ENCODE measurements around the gene MRPL18.
A peak's percentile ranks its signal among the peaks of the same experiment; 100 is the strongest.
"Not testable (repeated sequence)": the region's sequence is repeated elsewhere in the genome, so short reads cannot be mapped to it uniquely, and the experiment has no call there.

Gene MRPL18

DNA sequence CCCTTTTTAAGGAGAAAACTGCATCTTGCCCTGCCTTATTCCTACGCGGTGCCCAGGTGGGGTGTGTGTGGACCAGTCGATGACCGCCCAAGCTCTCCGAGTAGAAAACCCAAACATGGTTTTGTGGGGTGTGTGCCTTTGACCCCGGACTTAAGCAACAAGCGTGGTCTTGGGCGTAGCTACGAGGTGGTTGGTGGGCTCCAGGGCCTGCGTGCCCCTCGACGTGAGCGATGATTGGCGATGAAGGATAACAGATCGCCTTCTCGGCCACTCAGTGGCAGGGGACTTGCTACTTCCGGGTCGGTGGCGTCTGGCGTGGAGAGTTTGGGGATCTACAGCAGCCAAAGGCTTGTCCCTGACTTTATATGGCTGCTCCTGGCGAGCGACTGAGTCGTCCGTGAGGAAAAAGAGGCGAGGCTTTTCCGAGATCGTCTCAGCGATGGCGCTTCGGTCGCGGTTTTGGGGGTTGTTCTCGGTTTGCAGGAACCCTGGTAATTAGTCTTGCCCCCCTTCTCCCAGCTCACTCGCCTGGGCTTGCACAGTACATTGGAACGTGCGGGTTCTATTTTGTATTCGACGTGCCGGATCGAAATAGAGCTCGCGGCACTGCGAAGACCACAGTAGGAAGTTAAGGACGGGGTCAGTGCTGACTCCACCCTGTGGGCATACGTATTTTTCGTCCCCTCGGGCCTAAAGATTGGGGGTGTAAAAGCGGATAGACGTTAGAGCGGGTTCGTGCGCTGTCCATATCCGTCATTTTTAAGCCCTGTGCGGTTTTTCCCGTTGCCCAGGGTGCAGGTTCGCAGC lies at the start of gene MRPL18:
MRPL18 (plus strand) TSS at position 319 of the 807 bp plus-strand sequence; CDS start at position 440, 121 bp downstream.
- DNase-seq: peak; percentile 83 to 92

DNA sequence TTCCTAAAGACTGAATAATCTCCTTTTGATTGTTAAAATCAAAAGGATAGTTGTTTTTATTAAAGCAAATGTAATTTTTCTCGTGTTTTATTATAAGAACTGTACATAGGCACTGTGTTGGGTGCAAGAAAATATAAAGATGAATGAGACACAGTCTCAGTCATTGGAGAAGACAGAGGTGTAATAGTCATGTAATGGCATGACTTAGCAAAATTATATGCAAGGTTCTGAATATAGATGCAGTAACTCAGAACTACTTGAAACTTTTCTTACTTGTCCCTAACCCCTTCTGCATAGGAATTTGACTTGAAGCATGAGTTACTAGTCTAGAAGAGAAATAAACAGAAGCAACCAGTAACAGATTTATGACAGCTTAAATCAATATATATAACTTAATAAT lies 48.1 kb upstream of the MRPL18 start:
- no peak for DNase-seq

DNA sequence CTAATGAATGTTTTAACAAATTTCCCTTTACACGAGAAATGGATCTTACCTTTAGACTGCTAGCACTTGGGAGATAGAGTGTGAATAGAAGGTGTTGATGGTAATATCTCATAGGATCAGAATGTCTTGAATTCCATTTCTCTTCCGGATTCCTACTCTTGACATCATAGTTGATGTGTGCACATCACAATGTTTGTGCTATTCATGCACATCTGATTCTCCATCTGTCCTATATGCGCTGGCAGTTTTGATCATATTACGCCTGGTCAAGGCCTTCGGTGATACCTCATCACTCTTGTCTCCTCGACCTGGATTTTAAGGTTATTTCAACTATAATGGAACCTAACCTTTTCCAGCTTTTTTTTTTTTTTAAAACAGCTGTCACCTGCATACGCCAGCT lies 45.2 kb upstream of the MRPL18 start:
- DNase-seq: no peak

DNA sequence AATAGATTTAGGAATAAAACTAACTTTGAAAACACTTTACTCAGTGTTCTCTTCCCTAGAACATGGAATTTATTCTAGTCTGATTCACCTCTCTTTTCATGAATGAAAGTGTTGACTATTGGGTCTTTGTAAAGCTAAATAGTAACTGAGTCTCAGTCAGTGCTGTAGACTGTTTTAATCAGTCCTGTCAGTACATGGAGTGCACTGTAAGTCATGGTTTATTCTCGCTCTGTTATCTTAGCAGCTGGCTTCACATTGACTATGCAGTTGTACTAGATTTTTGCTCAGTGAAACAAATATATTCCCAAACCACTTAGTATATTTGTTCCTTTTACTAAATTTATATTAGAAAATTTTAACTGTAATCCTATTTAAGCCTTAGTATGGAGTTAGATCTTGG lies 43.5 kb upstream of the MRPL18 start:
- no peak for DNase-seq

DNA sequence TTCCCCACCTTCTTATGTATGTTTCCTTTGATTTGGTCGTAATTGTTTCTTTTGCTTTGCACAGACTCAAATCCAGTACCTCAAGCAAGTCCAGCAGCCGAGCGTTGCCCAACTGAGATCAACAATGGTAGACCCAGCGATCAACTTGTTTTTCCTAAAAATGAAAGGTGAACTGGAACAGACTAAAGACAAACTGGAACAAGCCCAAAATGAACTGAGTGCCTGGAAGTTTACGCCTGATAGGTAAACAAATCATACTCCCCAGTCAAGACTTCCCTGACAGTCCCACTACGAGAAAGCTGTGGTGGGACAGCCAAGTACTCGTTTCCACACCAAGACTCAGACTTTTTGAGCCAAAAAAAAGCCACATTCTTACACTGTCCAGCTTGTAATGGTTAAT lies 42.1 kb upstream of the MRPL18 start:
- DNase-seq: not testable (repeated sequence)

DNA sequence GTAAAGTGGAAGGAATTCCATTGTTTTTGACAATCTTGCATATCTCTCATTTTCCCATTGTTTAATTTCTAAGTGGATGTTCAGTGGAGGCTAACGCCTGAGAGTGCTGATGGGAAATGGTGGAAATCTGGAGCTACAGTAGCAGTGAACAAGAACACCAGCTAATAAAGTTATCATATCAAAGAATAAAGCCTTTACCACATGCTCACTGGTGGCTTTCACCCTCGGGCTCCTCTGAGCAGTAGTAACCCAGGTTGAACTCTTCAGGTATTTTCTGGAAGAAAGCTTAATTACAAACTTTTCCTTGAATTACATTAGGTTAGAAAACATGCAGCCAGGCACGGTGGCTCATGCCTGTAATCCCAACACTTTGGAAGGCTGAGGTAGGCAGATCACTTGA lies 38.8 kb upstream of the MRPL18 start:
- DNase-seq: no peak

DNA sequence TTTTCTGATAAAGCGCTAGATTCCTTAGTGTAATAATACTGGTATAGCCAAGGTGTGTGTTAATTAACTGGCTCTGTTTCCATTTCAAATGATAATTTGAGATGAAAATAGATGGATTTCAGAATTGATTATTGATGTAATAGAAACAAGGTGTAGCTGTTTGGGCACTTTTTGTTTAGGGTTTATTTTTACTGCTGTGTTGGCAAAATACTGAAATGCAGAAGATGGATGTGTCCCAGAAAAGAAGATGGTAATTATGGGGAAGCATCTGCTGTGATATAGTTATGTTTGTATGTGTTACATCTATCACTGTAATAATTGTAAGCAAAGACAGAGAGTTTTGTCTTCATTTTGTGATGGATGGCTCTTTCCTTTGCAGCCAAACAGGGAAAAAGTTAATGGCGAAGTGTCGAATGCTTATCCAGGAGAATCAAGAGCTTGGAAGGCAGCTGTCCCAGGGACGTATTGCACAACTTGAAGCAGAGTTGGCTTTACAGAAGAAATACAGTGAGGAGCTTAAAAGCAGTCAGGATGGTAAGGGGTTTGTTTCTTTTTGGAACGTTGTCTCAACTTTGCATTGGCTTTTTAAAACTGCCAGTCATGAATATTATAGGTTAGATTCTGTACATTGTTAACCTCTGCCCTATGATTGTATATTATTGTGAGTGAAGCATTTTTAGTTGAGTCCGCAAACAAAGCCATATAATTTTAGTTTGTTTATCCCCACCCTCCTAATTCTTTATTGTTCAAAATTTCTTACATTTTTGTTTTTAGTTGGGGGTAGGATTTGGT lies 37.0 kb upstream of the MRPL18 start:
- DNase-seq: no peak

DNA sequence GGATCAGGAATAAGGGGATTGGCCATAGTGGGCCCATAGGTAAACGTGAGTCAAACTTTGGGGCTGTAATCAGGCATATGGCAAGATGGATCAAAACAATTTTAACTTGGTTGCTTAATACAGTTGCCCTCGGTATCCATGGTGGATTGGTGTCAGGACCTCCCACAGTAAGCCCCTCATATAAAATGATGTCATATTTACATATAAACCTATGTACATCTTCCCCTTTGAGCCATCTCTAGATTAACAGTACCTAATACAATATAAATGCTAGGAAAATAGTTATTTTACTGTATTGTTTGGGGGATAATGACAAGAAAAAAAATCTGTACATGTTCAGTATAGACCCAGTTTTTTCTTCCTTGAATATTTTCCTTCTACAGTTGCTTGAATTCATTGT lies 35.9 kb upstream of the MRPL18 start:
- no peak for DNase-seq

DNA sequence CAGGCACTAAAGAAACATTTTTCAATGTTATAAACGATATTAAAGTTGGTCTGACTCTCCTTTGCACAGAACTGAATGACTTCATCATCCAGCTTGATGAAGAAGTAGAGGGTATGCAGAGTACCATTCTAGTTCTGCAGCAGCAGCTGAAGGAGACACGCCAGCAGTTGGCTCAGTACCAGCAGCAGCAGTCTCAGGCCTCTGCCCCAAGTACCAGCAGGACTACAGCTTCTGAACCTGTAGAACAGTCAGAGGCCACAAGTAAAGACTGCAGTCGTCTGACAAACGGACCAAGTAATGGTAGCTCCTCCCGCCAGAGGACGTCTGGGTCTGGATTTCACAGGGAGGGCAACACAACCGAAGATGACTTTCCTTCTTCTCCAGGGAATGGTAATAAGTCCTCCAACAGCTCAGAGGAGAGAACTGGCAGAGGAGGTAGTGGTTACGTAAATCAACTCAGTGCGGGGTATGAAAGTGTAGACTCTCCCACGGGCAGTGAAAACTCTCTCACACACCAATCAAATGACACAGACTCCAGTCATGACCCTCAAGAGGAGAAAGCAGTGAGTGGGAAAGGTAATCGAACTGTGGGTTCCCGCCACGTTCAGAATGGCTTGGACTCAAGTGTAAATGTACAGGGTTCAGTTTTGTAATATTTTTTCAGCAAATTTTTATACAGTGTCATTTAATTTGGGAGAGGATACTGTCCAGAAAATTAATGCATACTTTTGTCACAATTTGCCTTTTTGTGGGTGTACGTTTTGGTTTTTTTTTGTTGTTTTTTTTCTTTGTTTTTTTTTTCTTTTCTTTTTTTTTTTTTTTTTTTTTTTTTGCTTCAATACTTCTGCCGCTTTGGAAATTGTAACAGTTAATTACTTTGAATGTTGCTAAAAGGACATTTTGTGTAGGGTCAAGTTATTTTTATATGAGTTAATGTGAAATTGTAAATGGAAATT lies 35.0 kb upstream of the MRPL18 start:
- DNase-seq: no peak

DNA sequence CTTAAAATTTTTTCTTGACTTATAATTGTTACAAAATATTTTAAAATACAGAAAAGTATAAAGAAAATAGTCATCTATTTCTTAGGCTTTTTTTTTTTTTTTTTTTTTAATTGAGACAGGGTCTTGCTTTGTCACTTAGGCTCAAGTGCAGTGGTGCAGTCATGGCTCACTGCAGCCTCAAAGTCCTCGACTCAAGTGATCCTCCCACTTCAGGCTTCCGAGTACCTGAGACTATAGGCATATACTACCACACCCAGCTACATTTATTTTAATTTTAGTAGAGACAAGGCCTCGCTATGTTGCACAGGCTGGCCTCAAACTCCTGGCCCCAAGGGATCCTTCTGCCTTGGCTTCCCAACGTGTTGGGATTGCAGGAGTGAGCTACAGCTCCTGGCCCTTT lies 33.8 kb upstream of the MRPL18 start:
- peak; percentile 52 to 81 for DNase-seq

DNA sequence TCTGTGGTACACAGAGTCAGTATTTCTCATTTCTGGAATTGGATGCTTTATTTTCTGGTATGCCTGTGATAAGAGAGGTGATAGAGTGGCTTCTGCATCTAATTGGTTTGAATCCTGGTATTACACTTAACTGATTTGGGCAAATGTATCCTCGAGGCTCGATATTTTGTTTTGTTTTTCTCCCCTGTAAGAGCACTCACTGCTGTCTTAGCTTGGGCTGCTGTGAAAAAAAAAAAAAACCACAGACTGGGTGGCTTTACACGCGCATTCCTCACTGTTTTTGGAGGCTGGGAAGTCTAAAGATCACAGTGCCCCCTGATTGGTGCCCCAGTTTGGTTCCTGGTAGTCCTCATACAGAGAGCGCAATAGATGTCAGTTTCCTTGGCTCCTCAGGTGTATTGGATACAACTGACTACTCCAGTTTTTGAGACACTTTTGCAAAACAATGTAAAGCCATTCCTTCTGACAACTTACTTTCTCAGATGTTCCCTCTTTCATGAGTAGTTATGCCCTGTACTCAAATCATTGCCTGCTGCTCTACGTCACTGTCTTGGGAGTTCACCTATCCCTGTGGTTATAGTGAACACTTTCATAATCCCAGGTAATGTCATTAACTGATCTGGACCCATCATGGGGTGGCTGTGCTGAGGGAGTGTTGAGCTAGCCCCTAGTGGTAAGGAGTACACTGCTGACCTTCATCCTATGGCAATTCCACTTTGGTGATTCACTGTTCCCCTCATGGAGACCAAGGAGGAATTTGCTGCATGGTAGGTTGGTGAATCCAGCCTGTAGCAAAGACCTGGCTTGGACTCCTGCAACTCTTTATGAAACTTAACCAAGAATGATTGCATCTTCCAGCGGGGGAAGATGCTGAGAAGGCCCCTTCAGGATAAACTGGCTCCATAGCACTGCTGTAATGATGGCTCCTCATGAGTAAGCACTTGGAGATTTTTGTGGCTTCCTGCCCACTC lies 32.0 kb upstream of the MRPL18 start:
- DNase-seq: no peak

DNA sequence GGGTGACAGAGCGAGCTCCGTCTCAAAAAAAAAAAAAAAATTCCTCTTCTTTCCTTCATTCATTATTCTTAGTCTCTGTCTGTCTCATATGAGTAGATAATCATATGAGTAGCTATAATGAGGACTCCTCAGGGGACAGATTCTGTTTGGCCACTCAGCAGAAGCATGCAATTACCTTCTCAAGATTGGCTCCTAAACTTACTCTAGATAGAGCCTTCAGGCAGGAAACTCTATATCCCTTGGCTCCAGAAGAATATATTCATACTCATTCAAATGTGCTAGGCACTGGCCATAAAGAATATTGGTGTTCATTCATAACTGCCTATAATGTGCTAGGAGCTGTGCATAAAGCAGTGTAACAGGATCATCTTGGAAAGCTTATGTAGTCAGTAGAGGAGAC lies 30.6 kb upstream of the MRPL18 start:
- no peak for DNase-seq

DNA sequence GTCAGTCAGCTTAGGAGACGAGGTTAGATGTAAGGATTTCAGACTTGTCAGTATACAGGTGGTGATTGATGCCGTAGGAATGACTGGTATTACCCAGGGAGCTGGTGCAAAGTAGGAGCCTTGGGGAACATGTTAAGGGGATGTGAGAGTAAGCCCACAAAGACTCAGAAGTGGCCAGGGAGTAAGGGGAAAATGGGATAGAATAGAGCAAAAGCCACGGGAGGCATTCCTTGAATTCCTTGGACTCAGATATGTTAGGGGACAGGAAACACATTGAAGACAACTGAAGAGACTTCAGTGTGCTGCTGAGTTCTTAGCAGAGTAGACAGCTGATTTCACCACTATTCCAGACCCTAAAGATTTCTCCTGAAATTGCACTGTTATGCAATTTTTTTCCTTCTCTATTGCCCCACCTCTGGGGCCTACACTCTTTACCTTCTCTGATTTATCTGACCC lies 29.6 kb upstream of the MRPL18 start:
- DNase-seq: no peak

DNA sequence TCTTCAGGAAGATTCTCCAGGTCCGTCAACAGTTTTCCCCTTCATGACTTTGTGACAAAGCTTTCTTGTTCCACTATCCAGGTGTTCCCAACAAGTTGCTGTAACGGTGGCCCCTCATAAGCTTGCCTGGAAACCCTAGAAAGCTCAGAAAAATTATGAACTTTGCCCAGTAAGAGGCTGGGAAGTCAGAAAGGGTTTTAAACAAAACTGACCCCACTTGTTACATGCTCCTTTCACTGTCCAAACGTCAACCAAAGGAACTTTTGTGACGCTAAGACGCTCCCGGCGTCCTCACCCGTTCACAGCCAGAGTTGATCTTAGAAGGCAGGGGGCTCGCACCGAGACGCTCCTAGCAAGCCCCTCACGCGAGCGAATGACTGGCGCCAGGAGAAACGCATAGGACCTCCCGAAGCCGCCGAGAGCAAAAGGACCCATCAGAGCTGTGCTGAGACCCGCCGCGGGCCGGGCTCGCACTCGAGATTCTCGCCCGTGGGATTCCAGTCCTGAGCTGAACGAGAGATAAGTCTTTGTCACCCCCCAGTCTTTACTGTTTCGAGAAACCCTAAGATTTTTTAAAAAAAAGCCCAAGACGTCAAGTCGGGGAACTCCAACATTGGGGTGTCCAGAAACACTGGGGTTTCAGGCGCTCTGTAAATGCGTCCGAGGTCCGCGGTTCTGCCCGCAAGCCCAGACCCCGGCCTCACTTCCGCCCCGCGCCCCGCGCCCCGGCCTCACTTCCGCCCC lies 29.0 kb upstream of the MRPL18 start:
- no peak for DNase-seq

DNA sequence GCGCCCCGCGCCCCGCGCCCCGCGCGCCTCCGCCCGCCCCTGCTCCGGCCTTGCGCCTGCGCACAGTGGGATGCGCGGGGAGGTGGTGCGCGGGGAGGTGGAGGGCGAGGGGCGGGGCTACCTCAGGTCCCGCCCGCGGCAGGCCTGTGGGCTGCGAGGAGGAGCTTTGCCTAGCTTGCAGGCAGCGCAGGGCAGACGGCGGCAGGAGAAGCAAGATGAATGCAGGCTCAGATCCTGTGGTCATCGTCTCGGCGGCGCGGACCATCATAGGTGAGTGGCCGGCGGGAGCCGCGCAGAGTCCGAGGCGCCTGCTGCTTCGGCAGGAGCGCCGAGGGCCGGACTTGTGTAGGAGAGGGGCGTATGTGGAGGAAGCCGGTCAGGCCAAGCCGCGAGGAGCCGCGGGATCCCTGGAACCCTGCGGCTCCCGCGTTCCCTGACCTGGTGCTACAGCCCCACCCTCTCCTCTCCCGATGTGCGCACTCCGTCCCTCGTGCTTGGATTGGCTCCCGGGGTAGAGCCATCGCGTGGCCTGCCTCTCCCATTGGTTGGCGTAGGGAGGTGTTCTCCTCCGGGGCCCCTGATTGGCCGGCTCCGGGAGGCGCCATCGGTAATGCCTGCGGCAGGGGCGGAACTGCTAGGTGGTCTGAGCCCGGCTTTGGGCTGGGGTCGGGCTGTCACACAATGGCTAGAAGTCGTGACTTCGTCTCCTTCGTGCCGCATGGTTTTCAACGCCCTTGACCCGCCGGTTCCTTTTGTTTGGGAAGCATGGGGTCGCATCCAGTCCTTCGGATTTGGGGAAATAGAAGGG lies 28.2 kb upstream of the MRPL18 start, which contains the start of gene ACAT2:
ACAT2 (plus strand) TSS at position 173 of the 808 bp plus-strand sequence; CDS start at position 216, 43 bp downstream.
- peak; percentile 82 to 90 for DNase-seq

DNA sequence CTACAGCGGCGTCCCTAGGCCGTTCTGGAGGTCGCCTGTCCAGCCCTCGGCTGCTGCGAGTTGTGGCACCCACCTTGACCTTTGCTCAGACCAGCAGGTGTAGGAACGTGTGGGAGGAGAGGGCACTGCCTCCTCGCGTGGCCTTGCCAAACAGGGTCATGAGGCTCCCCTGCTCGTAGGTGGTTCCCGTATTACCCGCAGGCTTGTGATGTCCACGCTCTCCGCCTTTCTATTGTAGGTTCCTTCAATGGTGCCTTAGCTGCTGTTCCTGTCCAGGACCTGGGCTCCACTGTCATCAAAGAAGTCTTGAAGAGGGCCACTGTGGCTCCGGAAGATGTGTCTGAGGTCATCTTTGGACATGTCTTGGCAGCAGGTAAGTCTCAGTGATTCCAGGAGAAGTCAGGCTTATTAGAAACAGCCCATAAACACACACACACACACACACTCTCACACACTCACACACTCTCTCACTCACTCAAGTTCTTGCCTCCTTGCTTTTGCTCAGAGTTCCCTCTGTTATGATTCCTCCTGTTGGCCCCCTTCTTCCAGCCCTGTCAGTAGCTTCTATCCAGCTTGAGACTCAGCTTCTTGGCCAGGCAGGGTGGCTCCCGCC lies 27.5 kb upstream of the MRPL18 start:
- DNase-seq: no peak

DNA sequence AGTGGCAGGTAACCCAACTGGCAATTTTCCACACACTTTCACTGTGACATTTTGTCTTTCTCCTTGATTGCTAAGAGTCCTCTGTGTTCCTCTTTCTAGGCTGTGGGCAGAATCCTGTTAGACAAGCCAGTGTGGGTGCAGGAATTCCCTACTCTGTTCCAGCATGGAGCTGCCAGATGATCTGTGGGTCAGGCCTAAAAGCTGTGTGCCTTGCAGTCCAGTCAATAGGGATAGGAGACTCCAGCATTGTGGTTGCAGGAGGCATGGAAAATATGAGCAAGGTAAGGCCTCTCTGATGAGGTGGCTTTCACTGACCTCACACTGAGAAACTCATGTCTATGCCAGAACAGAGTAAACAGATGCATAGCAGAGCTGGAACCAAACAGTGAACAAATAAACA lies 23.4 kb upstream of the MRPL18 start:
- DNase-seq: no peak

DNA sequence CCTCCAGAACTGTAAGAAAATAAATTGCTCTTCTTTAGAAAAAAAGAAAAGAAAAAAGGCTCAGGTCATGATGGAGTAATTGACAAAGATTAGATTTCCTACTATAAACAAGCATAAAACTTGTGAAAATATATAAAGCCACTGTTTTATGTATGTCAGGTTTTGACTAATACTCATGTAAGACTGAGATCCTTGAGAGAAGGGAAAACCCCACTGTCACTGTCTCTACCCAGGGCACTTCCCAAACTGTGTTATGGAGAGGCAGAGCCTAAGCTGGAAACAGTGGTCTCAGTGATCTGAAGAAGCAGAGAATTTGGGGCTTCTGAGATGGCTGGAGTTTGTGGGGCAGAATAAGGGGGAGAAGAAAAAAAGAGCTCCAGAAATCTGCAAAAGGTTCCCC lies 20.8 kb upstream of the MRPL18 start:
- DNase-seq: no peak

DNA sequence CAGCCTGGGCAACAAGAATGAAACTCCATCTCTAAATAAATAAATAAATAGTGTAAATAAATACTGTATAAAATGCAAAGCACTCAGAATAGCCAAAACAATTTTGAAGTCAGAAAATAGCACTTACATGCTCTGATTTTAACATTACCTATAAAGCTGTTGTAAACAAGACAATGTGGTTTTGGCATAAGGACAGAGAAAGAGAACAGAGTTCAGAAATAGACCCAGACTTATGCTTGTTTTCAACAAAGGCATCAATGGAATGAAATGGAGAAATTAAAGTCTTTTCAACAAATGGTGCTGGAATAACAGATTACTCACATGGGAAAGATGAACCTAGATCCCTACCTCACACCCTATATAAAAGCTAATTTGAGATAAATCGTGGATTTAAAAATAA lies 18.1 kb upstream of the MRPL18 start:
- DNase-seq: no peak

Measured in NCI-H187 (cell line).